DMS 273 treated with DMSO at 0.1 percent for 48 hours (cell line): ENCODE data around the gene TUBB4A.

Experiments
- DNase-seq: peaks from one replicate; lab custom pipeline; 2025; lab: John Stamatoyannopoulos, UW

The TUBB4A gene

GRCh38 chr19:6466526-6467248, 35.4 kb downstream of the TUBB4A start:
- DNase-seq = no peak

GRCh38 chr19:6465663-6466062, 36.4 kb downstream of the TUBB4A start:
- no peak for DNase-seq

- no peak for DNase-seq
These were observed 37.1 kb downstream of the TUBB4A start for GRCh38 chr19:6465006-6465405.

GRCh38 chr19:6464070-6464873, 37.8 kb downstream of the TUBB4A start, which contains the start of gene CRB3:
Gene CRB3, plus strand, starts transcription at chr19:6464271. Its CDS starts 431 bp downstream, at chr19:6464702.
- no peak for DNase-seq

GRCh38 chr19:6460099-6460884, 41.8 kb downstream of the TUBB4A start:
- DNase-seq = peak; percentile 96

GRCh38 chr19:6459262-6460098, 42.6 kb downstream of the TUBB4A start, which contains the start of gene SLC25A23:
Gene SLC25A23, minus strand, starts transcription at chr19:6459792. Its CDS starts 164 bp downstream, at chr19:6459628.
- no peak for DNase-seq

GRCh38 chr19:6458695-6459261, 43.3 kb downstream of the TUBB4A start:
- no peak for DNase-seq

- no peak for DNase-seq
These were observed 44.0 kb downstream of the TUBB4A start for GRCh38 chr19:6457958-6458694.

- DNase-seq = no peak
These were observed 46.2 kb downstream of the TUBB4A start for GRCh38 chr19:6455924-6456323.

- no peak for DNase-seq
These were observed 48.1 kb downstream of the TUBB4A start for GRCh38 chr19:6453951-6454565.

GRCh38 chr19:6452899-6453298, 49.2 kb downstream of the TUBB4A start:
- no peak for DNase-seq

GRCh38 chr19:6452223-6452614, 49.9 kb downstream of the TUBB4A start:
- no peak for DNase-seq

- no peak for DNase-seq
These were observed 50.4 kb downstream of the TUBB4A start for GRCh38 chr19:6451583-6452222.

GRCh38 chr19:6450166-6450565, 51.9 kb downstream of the TUBB4A start:
- no peak for DNase-seq

- DNase-seq = no peak
These were observed 54.1 kb downstream of the TUBB4A start for GRCh38 chr19:6448045-6448444.

GRCh38 chr19:6446452-6446851, 55.7 kb downstream of the TUBB4A start:
- no peak for DNase-seq
